ENCODE measurements around the gene PWWP2A.
"Not testable (repeated sequence)": the region's sequence is repeated elsewhere in the genome, so short reads cannot be mapped to it uniquely, and the experiment has no call there.

The PWWP2A gene

GRCh38 chr5:160119142-160119904, at the start of gene PWWP2A:
Gene PWWP2A (minus strand): TSS chr5:160119450. CDS start chr5:160119388, 62 bp downstream.
- peak; percentile 100 for FAIRE-seq

GRCh38 chr5:160167624-160168165, 48.4 kb upstream of the PWWP2A start:
- FAIRE-seq, result no peak

GRCh38 chr5:160166973-160167623, 47.8 kb upstream of the PWWP2A start:
- FAIRE-seq, result no peak

- no peak for FAIRE-seq
Observed at GRCh38 chr5:160166069-160166972, 47.1 kb upstream of the PWWP2A start.

GRCh38 chr5:160165137-160166068, 46.2 kb upstream of the PWWP2A start:
- no peak for FAIRE-seq

- no peak for FAIRE-seq
Observed at GRCh38 chr5:160162910-160163309, 43.7 kb upstream of the PWWP2A start.

GRCh38 chr5:160161626-160162025, 42.4 kb upstream of the PWWP2A start:
- no peak for FAIRE-seq

GRCh38 chr5:160160875-160161274, 41.6 kb upstream of the PWWP2A start:
- FAIRE-seq, result not testable (repeated sequence)

- FAIRE-seq, result no peak
Observed at GRCh38 chr5:160159991-160160792, 40.9 kb upstream of the PWWP2A start.

- no peak for FAIRE-seq
Observed at GRCh38 chr5:160158087-160158486, 38.8 kb upstream of the PWWP2A start.

GRCh38 chr5:160155017-160155750, 35.9 kb upstream of the PWWP2A start:
- FAIRE-seq, result no peak

- FAIRE-seq, result no peak
Observed at GRCh38 chr5:160152901-160153300, 33.7 kb upstream of the PWWP2A start.

- FAIRE-seq, result no peak
Observed at GRCh38 chr5:160152287-160152686, 33.0 kb upstream of the PWWP2A start.

GRCh38 chr5:160151017-160151416, 31.8 kb upstream of the PWWP2A start:
- FAIRE-seq, result no peak

- FAIRE-seq, result no peak
Observed at GRCh38 chr5:160150381-160150780, 31.1 kb upstream of the PWWP2A start.

GRCh38 chr5:160144436-160144835, 25.2 kb upstream of the PWWP2A start:
- FAIRE-seq, result not testable (repeated sequence)

- no peak for FAIRE-seq
Observed at GRCh38 chr5:160134332-160134731, 15.1 kb upstream of the PWWP2A start.

- FAIRE-seq, result no peak
Observed at GRCh38 chr5:160133918-160134304, 14.7 kb upstream of the PWWP2A start.

- FAIRE-seq, result no peak
Observed at GRCh38 chr5:160133071-160133917, 14.0 kb upstream of the PWWP2A start.

All from A204.1 (cell line).